ENCODE data around the gene PARD3B. TPM values are rescaled to one million over a fixed set of nuclear protein-coding genes. Genes with fewer than 3 reads are reported as not detected.

PARD3B gene
- total RNA-seq, 4 donors from 2014 or later = 27.8 to 39.3 (median 33.7) TPM

DNA sequence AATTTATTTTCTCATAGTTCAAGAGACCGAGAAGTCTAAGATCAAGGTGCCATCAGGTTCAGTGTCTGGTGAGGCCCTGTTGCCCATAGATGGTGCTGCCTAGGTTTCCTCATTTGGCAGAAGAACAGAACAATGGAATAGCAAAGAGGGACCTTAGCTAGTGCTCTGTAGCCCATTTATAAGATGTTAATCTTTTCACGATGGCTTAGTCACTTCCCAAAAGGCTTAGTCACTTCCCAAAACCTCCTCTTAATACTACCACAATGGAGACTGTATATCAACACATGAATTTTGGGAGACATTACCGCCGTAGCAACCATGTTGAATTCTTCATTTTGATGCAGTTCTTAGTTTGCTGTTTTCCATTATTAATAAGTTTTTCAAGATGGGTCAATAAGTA is 890.7 kb downstream of the PARD3B start:
- no peak for ATAC-seq (ENCODE audit: low FRiP score)
- TF ChIP-seq, protein P1, sequence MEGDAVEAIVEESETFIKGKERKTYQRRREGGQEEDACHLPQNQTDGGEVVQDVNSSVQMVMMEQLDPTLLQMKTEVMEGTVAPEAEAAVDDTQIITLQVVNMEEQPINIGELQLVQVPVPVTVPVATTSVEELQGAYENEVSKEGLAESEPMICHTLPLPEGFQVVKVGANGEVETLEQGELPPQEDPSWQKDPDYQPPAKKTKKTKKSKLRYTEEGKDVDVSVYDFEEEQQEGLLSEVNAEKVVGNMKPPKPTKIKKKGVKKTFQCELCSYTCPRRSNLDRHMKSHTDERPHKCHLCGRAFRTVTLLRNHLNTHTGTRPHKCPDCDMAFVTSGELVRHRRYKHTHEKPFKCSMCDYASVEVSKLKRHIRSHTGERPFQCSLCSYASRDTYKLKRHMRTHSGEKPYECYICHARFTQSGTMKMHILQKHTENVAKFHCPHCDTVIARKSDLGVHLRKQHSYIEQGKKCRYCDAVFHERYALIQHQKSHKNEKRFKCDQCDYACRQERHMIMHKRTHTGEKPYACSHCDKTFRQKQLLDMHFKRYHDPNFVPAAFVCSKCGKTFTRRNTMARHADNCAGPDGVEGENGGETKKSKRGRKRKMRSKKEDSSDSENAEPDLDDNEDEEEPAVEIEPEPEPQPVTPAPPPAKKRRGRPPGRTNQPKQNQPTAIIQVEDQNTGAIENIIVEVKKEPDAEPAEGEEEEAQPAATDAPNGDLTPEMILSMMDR (IDR thresholded peaks at IDR 0.05) = no peak

DNA sequence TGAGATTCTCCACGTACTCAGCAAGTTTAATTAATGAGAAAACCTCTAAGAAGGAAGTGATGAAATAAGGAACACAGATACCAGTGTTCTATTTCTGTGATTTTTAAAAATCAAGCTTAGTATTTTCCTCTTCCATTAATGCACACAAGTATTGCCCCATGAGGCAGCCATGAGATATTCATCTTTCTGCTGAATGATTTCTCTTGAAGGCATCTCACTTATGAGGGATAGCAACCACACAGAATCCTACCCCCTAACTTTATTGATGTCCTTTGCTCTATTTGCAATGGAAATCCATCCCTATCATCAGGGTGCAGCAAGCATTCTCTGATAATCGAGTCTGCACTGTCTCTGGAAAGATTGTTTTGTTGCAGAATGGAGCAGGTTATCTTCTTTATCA is 893.0 kb downstream of the PARD3B start:
- DNase-seq (ENCODE audit: low spot score) (no peak), ATAC-seq (ENCODE audit: low FRiP score) (no peak)
- TF ChIP-seq, protein P1 (IDR thresholded peaks at IDR 0.05) = no peak

More for the DNA sequence above, 890.7 kb downstream of the PARD3B start:
- no peak for DNase-seq (ENCODE audit: low spot score)

DNA sequence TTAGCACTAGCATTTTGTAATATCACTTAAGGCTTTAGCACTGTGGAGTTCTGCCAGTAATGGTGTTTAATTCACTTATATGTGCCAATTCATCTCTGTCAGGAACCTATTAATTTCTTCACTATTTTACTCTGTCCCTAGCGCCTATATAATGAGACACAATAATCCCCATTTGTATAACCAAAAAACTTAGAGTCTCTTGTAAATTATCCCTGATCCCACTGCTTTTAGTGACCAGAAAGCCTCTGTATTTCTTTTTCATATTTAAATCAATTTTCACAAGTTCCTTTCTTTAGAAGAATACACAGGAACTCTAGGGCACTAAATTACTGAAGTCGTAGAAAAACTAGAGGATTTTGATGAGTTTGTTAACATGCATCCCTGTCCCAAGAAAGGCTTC is 894.3 kb downstream of the PARD3B start:
- ATAC-seq (ENCODE audit: low FRiP score) (no peak), DNase-seq (ENCODE audit: low spot score) (no peak)
- TF ChIP-seq, protein P1 (IDR thresholded peaks at IDR 0.05) = no peak

DNA sequence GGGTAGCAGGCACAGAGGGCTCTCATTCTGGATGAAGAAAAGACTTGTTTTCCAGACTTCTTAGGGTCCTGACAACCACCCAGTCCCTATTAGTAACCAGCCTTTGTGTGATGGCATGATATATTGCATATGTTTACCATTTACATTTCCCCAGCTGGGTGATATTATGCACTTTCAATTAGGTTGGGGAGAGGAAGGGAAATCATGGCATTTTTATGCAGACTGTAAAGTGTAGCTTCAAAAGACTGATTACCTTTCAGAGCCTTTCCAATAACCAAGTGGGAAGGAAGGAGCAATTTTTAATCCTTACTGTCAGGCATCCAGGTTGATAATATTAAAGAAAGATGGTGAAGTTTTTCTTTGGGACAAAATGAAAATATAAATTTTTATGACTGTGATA is 896.2 kb downstream of the PARD3B start:
- TF ChIP-seq, protein P1 (IDR thresholded peaks at IDR 0.05) = no peak
- no peak for ATAC-seq (ENCODE audit: low FRiP score)
- DNase-seq (ENCODE audit: low spot score) = no peak

DNA sequence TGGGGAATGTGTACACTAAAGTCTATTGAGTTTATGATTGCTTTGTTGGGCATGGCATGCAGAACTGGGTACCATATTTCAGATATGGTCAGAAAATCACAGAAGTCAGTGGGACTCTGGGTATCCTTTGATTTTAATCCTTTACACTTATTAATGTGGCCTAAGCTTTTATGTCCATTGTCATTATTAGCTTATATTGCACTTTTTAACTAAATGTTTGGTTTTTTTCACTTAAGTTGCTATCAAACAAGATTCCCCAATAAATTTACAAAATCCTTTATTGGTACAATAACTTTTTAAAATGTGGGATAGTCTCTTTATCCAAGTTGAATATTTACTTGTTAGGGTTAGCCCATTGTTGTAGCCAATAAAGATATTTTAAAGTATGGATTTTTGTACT is 902.9 kb downstream of the PARD3B start:
- TF ChIP-seq, protein P1 (IDR thresholded peaks at IDR 0.05) = no peak
- ATAC-seq (ENCODE audit: low FRiP score) = no peak
- DNase-seq (ENCODE audit: low spot score) = no peak

DNA sequence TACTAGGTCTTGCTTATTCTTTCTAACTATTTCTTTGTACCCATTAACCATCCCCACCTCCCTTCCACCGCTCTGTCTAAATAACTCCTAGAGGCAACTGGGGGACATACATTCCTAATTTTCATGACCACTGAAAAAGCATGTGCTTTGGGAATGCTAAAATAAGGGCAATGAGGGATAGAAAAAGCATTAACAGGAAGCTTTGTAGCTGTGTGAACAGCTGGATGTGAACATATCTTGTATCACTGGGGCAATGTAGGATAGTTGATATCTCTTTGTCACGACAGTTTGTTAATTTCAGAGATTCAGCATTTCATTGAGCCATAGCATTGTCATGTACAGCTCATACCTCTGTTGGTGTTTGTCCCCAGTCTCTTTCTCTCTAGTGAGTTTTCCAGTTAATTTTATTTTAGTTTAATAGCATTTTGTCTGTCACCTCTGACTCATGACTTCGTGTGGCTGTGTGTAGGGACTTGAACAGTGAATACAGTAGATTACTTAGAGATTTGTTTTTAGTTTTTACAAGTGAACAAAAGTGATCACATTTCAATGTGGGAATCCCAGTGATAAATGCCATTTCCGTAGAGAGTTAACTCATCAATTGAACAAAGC is 906.7 kb downstream of the PARD3B start:
- TF ChIP-seq, protein P1 (IDR thresholded peaks at IDR 0.05) = no peak
- DNase-seq (ENCODE audit: low spot score) = no peak
- no peak for ATAC-seq (ENCODE audit: low FRiP score)

DNA sequence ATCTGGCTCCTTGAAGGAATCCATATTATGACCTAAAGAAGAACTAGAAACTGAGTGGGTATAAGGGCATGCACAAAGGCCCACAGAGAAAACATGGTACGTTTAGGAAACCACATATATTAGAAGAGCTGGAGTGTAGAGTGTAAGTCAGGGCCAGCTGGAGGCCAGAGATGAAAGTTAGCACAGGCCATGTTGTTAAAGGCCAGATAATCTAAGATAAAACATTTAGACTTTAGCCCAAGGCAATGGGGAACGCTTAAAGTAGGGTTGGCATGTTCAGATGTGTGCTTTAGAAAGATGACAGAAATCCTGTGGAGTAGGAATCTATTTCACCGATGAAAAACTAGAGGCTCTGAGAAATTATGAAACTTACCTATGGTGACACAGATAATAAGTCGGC is 907.9 kb downstream of the PARD3B start:
- ATAC-seq (ENCODE audit: low FRiP score) (no peak), DNase-seq (ENCODE audit: low spot score) (no peak)
- TF ChIP-seq, protein P1 (IDR thresholded peaks at IDR 0.05) = no peak

All from omental fat pad (tissue), 4 donors.